ENCODE measurements around the gene SUGP1. TPM values are rescaled to one million over a fixed set of nuclear protein-coding genes. Genes with fewer than 3 reads are reported as not detected.

Gene SUGP1
- polyA plus RNA-seq, 1 donor from 2014 or later: 82.0 TPM

DNA sequence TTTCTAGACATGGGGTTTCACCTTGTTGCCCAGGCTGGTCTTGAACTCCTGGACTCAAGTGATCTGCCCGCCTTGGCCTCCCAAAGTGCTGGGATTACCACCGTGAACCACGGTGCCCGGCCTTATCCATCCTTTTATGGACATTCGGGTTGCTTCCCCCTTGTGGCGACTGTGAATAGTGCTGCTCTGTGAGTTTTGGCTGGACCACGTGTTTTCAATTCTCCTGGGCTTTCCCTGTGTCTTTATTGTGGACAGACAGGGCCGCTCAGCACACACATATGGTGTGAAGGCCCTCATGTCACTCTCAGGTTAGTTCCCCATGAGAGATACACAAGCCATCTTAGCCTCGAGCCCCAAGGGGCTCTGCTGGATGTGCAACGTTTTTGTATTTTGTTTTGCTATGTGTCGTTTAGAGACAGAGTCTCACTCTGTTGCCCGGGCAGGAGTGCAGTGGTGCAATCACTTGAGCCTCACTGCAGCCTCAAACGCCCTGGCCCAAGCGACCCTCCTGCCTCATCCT lies 40.8 kb upstream of the SUGP1 start:
- H3K4me2 ChIP-seq (ENCODE audit: low read length): no peak overlapping the region
- no peaks in the 10 kb centered on the region for H3K36me3 ChIP-seq (ENCODE audit: insufficient read depth, low read length)
- H4K20me1 ChIP-seq (ENCODE audit: insufficient read depth): no peaks in the 10 kb centered on the region
- H3K27ac ChIP-seq (ENCODE audit: low read length): no peak overlapping the region
- no peaks in the 10 kb centered on the region for H3K9me2 ChIP-seq (ENCODE audit: insufficient read depth, low read length)
- H3K9ac ChIP-seq (ENCODE audit: low read length): no peak overlapping the region
- TF ChIP-seq EZH2 (IDR thresholded peaks at IDR 0.05; ENCODE audit: borderline replicate concordance, insufficient read depth, low read length, poor library complexity, severe bottlenecking): no peak
- TF ChIP-seq SMC3 (conservative IDR thresholded peaks at IDR 0.05; ENCODE audit: poor library complexity): peak; percentile 57
- TF ChIP-seq, protein P1, sequence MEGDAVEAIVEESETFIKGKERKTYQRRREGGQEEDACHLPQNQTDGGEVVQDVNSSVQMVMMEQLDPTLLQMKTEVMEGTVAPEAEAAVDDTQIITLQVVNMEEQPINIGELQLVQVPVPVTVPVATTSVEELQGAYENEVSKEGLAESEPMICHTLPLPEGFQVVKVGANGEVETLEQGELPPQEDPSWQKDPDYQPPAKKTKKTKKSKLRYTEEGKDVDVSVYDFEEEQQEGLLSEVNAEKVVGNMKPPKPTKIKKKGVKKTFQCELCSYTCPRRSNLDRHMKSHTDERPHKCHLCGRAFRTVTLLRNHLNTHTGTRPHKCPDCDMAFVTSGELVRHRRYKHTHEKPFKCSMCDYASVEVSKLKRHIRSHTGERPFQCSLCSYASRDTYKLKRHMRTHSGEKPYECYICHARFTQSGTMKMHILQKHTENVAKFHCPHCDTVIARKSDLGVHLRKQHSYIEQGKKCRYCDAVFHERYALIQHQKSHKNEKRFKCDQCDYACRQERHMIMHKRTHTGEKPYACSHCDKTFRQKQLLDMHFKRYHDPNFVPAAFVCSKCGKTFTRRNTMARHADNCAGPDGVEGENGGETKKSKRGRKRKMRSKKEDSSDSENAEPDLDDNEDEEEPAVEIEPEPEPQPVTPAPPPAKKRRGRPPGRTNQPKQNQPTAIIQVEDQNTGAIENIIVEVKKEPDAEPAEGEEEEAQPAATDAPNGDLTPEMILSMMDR (IDR thresholded peaks at IDR 0.05; ENCODE audit: poor library complexity, severe bottlenecking): peak; percentile 68
- peak; percentile 28 for TF ChIP-seq RAD21 (conservative IDR thresholded peaks at IDR 0.05)
- TF ChIP-seq, protein P2, sequence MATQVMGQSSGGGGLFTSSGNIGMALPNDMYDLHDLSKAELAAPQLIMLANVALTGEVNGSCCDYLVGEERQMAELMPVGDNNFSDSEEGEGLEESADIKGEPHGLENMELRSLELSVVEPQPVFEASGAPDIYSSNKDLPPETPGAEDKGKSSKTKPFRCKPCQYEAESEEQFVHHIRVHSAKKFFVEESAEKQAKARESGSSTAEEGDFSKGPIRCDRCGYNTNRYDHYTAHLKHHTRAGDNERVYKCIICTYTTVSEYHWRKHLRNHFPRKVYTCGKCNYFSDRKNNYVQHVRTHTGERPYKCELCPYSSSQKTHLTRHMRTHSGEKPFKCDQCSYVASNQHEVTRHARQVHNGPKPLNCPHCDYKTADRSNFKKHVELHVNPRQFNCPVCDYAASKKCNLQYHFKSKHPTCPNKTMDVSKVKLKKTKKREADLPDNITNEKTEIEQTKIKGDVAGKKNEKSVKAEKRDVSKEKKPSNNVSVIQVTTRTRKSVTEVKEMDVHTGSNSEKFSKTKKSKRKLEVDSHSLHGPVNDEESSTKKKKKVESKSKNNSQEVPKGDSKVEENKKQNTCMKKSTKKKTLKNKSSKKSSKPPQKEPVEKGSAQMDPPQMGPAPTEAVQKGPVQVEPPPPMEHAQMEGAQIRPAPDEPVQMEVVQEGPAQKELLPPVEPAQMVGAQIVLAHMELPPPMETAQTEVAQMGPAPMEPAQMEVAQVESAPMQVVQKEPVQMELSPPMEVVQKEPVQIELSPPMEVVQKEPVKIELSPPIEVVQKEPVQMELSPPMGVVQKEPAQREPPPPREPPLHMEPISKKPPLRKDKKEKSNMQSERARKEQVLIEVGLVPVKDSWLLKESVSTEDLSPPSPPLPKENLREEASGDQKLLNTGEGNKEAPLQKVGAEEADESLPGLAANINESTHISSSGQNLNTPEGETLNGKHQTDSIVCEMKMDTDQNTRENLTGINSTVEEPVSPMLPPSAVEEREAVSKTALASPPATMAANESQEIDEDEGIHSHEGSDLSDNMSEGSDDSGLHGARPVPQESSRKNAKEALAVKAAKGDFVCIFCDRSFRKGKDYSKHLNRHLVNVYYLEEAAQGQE (IDR thresholded peaks at IDR 0.05; ENCODE audit: borderline replicate concordance): no peak
- H3K27me3 ChIP-seq (ENCODE audit: insufficient read depth, low read depth, low read length): no peaks in the 10 kb centered on the region
- no peaks in the 10 kb centered on the region for H3F3A ChIP-seq (ENCODE audit: insufficient read depth, low read length, poor library complexity, severe bottlenecking)
- H2AFZ ChIP-seq (ENCODE audit: low read depth, low read length): no peak overlapping the region
- no peaks in the 10 kb centered on the region for H3K79me2 ChIP-seq (replicated peaks; ENCODE audit: insufficient read depth, low read length)
- no peak overlapping the region for H3K4me3 ChIP-seq (ENCODE audit: low read length)
- no peaks in the 10 kb centered on the region for H3K9me3 ChIP-seq (ENCODE audit: low read length)

DNA sequence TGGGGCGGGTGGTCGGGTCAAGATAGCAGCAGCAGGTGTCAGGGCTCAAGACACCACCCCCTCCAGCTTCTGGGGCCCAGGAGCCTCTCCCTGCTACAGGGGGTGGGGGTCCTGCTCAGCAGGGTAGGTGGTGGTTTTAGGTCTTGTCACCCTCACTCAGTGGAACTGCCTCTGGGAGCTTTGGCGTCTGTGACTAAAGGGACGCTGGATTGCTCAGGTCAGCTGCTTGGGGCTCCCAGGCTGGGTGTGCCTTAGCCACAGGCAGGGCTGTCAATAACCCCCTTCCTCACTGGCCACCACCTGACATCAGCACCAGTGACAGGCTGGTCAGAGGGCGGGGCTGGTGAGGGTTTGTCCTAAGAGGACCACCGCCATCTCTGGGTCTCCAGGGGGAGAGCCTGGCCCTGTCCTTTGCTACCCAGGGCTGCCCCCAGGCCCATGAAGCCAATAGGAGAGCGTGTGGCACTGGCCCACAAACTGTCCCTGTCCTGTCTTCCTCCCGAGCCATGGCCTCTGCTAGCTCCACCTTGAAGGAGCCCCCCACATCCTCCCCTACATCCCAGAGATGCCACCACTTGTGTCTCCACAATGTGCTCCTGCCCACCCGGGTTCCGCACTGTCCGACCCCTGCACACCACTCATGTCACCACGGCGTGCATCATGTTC lies 36.7 kb upstream of the SUGP1 start:
- Histone ChIP-seq H3K27ac (ENCODE audit: low read length) (no peak overlapping the region), H3F3A (ENCODE audit: insufficient read depth, low read length, poor library complexity, severe bottlenecking) (no peaks in the 10 kb centered on the region), H3K9me3 (ENCODE audit: low read length) (no peaks in the 10 kb centered on the region), H4K20me1 (ENCODE audit: insufficient read depth) (no peaks in the 10 kb centered on the region), H2AFZ (ENCODE audit: low read depth, low read length) (no peak overlapping the region), H3K79me2 (replicated peaks; ENCODE audit: insufficient read depth, low read length) (no peaks in the 10 kb centered on the region), H3K9ac (ENCODE audit: low read length) (no peak overlapping the region), H3K4me2 (ENCODE audit: low read length) (no peak overlapping the region), H3K36me3 (ENCODE audit: insufficient read depth, low read length) (no peaks in the 10 kb centered on the region), H3K9me2 (ENCODE audit: insufficient read depth, low read length) (no peaks in the 10 kb centered on the region), H3K4me3 (ENCODE audit: low read length) (no peak overlapping the region), H3K27me3 (ENCODE audit: insufficient read depth, low read depth, low read length) (no peaks in the 10 kb centered on the region)
- TF ChIP-seq EP300 (conservative IDR thresholded peaks at IDR 0.05; ENCODE audit: poor library complexity, severe bottlenecking) (no peak), TAF1 (IDR thresholded peaks at IDR 0.05; ENCODE audit: low read depth) (no peak), RAD21 (conservative IDR thresholded peaks at IDR 0.05) (no peak), EZH2 (IDR thresholded peaks at IDR 0.05; ENCODE audit: borderline replicate concordance, insufficient read depth, low read length, poor library complexity, severe bottlenecking) (no peak), MXI1 (conservative IDR thresholded peaks at IDR 0.05; ENCODE audit: poor library complexity, severe bottlenecking) (no peak), POLR2AphosphoS5 (IDR thresholded peaks at IDR 0.05) (no peak), SMC3 (conservative IDR thresholded peaks at IDR 0.05; ENCODE audit: poor library complexity) (no peak)
- TF ChIP-seq, protein P1 (IDR thresholded peaks at IDR 0.05; ENCODE audit: poor library complexity, severe bottlenecking): no peak
- TF ChIP-seq, protein P2 (IDR thresholded peaks at IDR 0.05; ENCODE audit: borderline replicate concordance): no peak

Measured in neural cell (in vitro differentiated cells).